Stimulated activated CD4-positive, alpha-beta T cell treated with anti-CD3 and anti-CD28 coated beads, Interleukin-1b, Interleukin-23, amount 100 ng/mL, for 24 hours (primary cell): ENCODE results near the gene ZC3H11A.
"Not testable (repeated sequence)": the region's sequence is repeated elsewhere in the genome, so short reads cannot be mapped to it uniquely, and the experiment has no call there.

ENCODE experiments used
- DNase-seq, 4 experiments: peaks; one replicate each; pipeline ENCODE4 v3.0.0-alpha.2; 2020; ENCODE audit warnings: low read depth in 4 of 4, low spot score in 1 of 4

Gene ZC3H11A

DNA sequence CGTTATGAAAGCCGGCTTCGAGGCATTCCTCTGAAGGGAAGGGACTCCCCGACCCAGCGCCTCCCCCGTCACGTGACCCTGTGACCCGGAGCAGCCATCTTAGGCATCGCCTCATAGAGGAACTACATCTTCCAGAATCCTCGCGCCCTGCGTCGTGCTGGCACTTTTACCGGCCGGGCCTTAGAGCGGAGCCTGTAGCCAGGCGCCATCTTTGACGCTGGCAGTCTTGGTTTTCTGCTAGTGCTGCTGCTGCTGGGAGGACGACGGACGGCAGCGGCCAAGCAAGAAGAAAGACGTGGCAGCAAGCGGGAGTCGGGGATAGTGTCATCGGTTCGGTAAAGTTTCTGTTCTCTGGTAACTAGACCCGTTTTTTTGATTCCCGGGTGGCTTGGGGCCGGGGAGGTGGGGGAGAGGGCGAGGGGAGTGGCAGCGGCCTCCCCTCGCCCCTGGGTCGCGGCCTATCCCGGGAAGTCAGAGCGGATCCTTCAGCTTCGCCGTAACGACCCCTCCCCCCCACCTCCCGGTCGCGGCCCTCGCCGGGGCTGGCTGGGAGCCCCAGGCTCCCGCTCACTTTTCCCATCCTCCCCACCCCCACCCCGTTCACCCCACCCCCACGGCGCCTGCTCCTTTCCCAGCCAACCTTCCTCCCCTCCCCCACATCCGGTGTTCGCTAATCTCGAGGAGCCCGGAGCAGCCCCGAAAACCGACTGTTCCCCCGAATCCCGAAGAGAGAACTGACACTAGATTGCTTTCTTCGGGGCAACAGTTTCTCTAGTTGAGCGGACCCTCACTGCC, at the start of gene ZC3H11A, which contains the start of gene ZBED6:
TSS of gene ZC3H11A (plus strand) at position 183 of the 795 bp plus-strand sequence. CDS start 21,448 bp downstream, outside the sequence.
TSS of gene ZBED6 (plus strand) at position 183 of the 795 bp plus-strand sequence. CDS start 1,900 bp downstream, outside the sequence.
- peak; percentile 89 to 97 (median 95) for DNase-seq

DNA sequence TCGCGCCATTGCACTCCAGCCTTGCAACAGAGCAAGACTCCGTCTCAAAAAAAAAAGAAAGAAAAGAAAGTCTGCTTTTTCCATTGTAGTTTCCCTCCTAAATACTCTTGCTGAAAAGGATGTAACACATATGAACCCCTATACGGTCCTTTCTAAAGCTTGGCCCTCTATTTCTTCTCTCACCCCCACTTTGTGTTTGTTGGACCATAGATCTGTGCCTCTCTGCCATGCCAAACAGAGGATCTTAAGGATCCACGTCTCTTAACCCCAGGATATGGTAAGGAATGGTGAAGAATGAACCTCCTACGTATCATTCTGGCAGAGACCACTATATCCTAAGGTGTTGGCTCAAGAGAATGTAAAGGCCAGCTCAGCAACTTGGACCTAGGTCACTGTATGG, 49.1 kb upstream of the ZC3H11A start:
- no peak for DNase-seq

DNA sequence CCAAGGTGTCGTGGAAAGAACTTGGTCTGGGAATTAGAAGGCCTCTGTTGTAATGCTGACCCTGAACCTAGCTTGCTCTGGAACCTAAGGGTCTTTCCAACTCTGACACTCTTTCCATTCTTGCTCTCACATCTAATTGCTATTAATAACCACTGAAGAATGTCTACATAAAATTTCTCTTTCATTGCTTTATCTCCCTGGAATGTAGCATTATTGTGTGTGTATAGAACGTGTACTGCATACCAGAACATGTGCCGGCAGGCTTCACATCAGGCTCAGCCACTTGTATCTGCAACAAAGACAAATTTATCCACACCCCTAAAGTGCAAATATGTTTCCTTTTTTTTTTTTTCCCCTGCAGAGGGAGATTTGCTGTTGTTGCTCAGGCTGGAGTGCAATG, 44.4 kb upstream of the ZC3H11A start:
- no peak for DNase-seq

DNA sequence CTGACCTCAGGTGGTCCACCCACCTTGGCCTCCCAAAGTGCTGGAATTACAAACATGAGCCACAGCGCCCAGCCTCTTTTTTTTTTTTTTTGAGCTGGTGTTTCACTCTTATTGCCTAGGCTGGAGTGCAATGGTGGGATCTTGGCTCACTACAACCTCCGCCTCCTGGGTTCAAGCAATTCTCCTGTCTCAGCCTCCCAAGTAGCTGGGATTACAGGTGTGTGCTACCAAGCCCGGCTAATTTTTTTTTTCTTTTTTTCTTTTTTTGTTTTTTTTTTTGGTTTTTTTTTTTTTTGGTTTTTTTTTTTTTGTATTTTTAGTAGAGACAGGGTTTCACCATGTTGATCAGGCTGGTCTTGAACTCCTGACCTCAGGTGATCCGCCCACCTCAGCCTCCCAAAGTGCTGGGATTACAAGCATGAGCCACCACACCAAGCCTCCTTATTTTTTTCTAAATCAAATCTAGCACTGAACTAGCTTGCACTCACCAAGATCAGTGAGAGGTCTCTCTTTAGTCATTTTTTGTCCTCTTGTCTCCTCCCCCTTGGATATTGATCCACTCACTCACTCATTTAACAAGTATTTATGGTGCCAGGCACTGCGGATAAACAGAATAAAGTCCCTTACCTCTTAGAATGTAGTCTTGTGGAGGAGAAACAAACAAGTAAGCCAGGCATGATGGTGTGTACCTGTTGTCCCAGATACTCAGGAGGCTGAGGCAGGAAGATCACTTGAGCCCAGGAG, 43.6 kb upstream of the ZC3H11A start:
- DNase-seq: not testable (repeated sequence)

DNA sequence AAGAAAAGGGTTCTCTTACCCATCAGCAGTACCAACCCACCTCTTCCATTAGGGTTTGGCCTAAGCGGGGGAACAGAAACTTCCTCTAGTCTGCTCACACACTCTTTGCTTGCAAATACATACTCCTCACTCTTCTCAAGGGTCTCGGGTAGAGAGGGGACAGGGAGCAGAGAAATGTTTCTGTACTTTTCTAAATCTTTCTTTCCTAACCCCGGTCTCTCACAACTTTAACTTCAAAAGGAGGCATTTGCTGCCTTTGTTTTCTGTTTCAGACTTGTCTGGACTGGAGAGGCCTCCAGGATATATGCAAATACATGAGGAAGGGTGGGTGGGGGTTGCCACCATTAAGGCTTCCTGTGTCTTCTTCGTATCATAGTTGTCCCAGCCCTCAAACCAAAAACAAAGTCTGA, 41.0 kb upstream of the ZC3H11A start:
- DNase-seq: no peak

DNA sequence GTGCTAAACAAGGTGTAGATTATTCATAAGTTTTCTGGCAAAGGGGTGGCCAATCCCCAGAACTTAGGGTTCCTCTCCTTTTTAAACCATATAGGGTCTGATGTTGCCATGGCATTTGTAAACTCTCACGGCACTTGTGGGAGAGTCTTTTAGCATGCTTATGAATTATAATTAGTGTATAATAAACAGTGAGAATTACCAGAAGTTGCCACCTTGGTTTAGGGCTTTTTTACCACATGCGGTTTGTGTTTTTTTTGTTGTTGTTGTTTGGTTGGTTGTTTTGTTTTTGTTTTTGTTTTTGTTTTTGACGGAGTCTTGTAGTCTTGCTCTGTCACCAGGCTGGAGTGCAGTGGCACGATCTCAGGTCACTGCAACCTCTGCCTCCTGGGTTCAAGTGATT, 39.4 kb upstream of the ZC3H11A start:
- DNase-seq: no peak

DNA sequence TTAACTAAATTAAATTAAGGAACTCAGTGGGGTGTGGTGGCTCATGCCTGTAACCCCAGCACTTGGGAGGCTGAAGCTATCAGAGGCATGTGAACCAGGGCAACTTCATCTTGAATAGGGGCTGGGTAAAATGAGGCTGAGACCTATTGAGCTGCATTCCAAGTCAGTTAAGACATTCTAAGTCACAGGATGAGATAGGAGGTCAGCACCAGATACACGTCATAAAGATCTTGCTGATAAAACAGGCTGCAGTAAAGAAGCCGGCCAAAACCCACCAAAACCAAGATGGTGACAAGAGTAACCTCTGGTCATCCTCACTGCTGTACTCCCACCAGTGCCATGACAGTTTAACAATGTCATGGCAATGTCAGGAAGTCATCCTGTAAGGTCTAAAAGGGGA, 36.7 kb upstream of the ZC3H11A start:
- DNase-seq: not testable (repeated sequence)

DNA sequence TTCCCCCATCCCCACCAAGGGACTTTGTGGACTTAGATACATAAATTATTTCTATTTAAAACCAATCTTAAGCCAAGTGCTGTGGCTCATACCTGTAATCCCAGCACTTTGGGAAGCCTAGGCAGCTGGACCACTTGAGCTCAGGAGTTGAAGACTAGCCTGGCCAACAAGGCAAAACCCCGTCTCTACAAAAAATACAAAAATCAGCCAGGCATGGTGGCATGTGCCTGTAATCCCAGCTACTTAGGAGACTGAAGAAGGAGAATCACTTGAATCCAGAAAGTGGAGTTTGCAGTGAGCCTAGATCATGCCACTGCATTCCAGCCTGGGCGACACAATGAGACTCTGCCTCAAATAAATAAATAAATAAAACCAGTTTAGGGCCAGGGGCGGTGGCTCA, 34.9 kb upstream of the ZC3H11A start:
- no peak for DNase-seq

DNA sequence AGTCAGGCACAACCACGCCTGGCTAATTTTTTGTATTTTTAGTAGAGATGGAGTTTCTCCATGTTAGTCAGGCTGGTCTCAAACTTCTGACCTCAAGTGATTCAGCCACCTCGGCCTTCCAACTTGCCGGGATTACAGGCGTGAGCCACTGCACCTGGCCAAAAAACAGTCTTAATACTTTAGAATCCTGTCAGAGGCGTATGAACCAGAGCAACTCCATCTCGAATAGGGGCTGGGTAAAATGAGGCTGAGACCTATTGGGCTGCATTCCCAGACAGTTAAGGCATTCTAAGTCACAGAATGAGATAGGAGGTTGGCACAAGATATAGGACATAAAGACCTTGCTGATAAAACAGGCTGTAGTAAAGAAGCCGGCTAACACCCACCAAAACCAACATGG, 33.5 kb upstream of the ZC3H11A start:
- not testable (repeated sequence) for DNase-seq

DNA sequence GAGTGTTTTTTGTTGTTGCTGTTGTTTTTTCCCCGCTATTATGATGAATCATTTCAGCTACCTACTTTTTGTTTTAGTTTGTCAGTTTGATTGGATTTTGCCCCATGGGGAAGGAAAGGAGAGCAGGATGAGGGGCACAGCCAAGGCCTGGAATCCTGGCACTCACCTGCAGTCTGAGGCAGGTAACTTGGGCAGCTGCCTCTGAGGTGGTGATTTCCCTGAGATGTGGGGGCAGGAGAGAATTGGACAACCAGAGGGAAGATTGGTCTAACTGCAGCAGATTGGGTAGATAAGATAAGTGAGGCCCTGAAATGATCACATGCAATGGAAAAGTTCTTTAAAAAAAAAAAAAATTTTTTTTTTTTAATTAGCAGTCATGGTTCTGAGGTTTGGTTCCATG, 31.9 kb upstream of the ZC3H11A start:
- no peak for DNase-seq

DNA sequence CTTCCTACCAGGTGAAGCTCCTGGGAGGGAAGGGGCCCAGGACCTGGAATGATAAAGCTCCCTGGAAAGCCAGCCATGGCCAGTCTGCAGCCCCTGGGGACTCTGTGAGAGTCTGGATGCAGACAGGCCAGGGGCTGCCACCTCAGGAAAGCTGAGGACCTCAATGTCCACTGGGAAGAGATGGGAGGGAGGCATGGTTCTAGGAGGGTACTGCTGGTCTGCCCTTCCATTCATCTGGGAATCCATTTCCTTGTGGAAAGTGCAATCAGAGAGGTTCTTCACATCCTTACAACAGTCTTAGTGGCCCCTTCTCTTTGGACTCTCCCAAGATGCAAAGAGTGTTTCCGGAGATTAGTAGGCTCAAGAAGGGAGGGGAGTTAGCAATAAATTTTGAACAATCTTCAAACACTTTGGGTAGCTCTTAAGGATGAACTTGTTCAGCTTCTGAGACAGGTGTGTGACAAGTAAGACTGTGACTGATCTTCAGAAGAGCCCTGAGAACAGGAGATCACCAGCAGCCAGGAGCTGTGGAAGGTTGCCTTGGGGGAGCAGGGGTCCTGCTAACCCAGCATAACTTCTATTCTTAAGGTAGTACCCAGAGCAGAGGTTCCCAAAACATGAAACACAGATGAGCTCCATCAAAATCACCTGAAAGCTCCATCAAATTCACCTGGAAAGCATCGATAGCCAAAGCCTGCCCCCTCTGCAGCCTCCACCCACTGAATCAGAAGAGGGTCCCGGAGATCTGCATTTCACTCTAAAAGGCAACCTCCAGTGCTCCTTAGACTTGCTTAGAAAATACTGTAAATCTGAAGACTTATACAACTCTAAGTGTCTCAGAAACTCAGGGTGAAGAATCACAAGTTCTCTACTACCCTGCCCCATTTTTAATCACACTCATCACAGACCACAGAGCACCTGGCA, 31.1 kb upstream of the ZC3H11A start:
- no peak for DNase-seq

DNA sequence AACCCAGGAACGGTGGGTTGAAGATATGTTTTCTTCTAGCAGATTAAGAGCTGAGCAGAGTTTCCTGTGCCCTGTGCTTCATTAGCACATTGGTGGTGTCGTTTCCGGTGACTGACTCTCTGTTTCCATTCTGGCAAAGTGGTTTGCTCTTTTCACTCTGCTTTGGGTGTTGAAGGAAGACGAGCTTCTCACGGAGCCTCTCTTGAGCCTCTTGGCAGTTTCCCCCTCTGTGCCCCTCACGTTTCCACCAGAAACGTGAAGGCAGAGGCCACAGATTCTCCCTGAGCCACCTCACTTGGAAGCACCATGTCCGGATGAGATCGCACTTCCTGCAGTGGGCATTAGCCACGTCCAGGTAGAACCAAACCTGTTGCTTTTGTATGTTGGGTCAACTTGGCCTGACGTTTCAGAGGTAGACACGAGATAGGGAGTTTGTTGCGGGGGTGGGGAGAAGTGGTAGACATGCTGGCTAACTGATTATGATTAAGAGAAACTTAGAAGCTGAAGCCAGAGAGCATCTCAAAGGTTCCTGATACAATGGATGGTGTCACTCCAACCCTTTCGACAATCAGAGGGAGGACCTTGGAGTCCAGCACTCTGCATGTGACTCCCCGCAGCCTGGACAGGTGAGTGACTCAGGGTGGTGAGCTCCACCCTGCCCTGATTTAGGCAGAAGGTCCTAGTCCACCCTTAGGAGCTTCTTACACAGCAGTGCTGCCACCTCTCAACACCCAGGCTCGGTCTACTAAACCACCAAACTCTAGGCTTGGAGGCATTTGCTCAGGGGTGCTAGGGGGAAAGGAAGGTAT, 30.2 kb upstream of the ZC3H11A start, which contains the start of gene LAX1:
TSS of gene LAX1 (plus strand) at position 155 of the 809 bp plus-strand sequence. CDS start at position 538, 383 bp downstream.
- DNase-seq: peak; percentile 38 to 63 (median 46)

DNA sequence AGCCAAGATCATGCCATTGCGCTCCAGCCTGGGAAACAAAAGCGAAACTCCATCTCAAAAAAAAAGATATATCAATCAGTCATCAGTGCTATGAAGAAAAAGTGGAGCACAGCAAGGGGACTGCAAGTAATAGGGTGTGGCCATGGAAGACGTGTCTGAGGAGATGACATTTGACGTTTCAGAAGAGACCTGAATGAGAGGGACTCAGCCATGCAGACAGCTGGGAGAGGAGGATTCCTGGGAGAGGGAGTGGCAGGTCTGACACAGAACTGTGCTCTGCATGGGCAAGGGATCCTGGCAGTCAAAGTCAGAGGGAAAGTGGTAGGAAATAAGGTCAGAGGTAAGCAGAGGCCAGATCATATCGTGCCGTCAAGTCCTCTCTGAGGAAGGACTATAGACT, 27.2 kb upstream of the ZC3H11A start:
- DNase-seq: no peak

DNA sequence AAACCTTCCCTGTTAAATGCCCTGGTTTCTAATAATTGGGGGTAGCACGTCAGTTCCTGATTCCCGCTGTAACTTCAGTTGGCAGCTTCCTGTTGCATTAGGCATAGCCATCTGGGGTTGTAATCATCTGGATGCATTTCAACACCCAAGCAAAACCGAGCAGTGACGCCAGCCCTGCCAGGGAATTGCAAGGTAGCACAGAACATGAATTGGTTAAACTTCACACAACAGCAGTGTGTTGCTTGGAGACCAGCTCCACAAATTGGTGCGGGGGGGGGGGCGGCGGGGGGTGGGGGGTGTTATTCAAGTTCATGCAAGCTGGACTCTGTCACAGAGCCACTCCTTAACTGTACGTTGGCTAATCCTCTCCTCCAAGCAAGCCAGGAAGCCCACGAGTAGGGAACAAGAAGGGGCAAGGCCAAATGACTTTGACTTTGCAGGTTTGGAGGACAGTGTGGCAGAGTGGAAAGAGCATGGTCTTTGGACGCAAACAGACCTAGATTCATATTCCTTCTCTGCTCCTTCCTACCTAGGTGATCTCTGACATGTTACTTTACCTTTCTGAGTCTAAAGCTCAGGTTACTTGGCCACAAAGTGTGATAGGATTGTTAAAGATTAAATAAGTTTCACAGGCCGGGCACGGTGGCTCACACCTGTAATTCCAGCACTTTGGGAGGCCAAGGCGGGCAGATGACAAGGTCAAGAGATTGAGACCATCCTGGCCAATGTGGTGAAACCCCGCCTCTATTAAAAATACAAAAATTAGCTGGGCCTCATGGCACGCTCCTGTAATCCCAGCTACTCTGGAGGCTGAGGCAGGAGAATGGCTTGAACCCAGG, 25.7 kb upstream of the ZC3H11A start:
- no peak for DNase-seq

DNA sequence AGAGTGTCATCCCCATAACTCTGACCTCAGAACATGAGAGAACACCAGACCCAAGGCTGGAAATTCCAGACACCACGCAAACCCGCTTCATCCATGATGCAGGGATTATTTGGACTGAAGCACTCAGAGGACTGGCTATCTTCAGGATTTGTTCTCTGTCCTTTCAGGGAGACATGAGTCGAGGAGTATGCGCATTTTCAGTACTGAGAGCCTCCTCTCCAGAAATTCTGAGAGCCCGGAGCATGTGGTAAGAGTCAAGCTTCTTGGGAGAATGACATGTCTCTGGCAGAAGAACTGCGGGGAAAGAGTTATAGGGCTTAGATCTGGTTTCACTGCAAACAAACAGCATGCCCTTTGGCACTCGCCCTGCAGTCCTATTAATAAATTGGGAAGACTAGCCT, 23.5 kb upstream of the ZC3H11A start:
- no peak for DNase-seq

DNA sequence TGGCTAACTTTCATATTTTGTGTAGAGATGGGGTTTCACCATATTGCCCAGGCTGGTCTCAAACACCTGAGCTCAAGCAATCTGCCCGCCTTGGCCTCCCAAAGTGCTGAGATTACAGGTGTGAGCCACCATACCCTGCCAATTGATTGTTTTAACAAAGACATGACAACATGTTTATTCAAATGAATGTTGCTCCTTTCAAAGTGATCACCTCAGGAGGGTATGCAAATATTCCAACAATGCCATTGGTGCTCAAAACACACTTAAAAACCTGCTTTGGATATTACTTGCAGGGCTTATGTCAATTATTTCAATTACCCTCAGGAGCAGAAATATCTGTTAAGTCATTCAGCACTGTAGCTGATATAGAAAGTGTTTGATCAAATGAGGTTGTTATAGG, 22.6 kb upstream of the ZC3H11A start:
- no peak for DNase-seq

DNA sequence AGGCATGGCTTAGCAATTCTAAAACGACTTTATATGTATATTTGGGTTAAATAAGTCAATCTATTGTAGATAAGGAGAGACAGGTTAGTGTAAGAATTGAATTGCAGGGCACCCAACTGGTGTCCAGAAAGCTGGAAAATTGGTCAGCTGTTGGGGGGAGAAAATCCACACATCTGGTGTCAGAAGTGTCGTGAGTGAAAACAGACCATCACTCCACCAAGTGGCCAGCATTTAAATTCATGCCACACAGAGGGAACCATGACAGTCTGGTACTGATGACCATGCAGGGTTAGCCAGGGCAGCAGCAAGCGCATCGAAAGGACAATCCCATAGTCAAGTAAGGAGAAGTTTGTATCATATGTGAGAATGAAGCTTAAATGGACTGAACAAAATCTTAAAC, 18.8 kb upstream of the ZC3H11A start:
- DNase-seq: no peak

DNA sequence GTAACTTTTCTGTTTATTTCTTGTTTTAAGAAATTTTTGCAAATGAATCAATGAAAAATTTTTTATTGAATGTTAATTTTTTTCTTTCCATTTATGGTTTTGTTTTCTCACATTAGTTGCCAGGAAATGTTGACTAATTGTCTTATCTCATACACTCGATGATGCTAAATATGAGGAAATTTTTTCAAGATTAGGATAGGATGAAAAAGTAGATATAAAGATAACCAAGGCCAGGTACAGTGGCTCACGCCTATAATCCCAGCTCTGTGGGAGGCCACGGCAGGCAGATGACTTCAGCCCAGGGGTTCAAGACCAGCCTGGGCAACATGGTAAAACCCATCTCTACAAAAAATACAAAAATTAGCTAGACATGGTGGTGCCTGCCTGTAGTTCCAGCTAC, 17.8 kb upstream of the ZC3H11A start:
- no peak for DNase-seq

DNA sequence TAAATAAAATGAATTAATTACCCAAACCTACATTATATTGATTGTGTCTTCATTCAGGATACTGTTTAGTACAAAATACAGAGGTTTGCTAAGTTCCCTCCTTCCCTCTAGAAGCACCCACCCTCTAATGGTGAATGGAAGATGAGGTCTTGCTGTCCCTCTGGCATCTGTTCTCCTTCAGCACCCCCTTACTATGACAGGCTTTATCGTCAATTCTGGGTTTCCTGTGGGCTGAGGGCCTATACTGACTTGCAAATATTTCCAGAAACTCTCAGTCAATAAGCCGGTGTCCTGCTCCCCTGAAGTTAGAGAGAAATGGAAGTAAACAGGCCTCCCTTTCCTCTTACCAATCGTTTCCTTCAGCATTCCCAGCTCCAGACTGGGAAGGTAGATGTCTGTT, 17.3 kb upstream of the ZC3H11A start:
- DNase-seq: no peak
